Amniotic stem cell (primary cell): Measurements from ENCODE around the gene NEURL3.

Experiments used
- DNase-seq: peaks from one replicate; lab custom pipeline; 2025; lab: John Stamatoyannopoulos, UW

The NEURL3 gene

GRCh38 chr2:96527286-96528005, 22.3 kb upstream of the NEURL3 start:
- DNase-seq: no peak

GRCh38 chr2:96526615-96527285, 21.6 kb upstream of the NEURL3 start:
- no peak for DNase-seq

- DNase-seq: no peak
These were observed 21.0 kb upstream of the NEURL3 start for GRCh38 chr2:96526101-96526591.

GRCh38 chr2:96525211-96525507, 20.0 kb upstream of the NEURL3 start:
- DNase-seq: no peak

- no peak for DNase-seq
These were observed 19.5 kb upstream of the NEURL3 start for GRCh38 chr2:96524482-96525210.

- no peak for DNase-seq
These were observed 18.7 kb upstream of the NEURL3 start for GRCh38 chr2:96523659-96524481.

- DNase-seq: no peak
These were observed 17.4 kb upstream of the NEURL3 start for GRCh38 chr2:96522304-96523203.

GRCh38 chr2:96521219-96521618, 16.1 kb upstream of the NEURL3 start:
- DNase-seq: no peak

GRCh38 chr2:96520697-96521096, 15.5 kb upstream of the NEURL3 start:
- DNase-seq: no peak

GRCh38 chr2:96520231-96520630, 15.1 kb upstream of the NEURL3 start:
- DNase-seq: no peak

GRCh38 chr2:96517079-96517478, 11.9 kb upstream of the NEURL3 start:
- no peak for DNase-seq

GRCh38 chr2:96514521-96514920, 9.4 kb upstream of the NEURL3 start:
- no peak for DNase-seq

GRCh38 chr2:96512341-96512740, 7.2 kb upstream of the NEURL3 start:
- no peak for DNase-seq

- DNase-seq: no peak
These were observed 6.7 kb upstream of the NEURL3 start for GRCh38 chr2:96511851-96512250.

- no peak for DNase-seq
These were observed 5.9 kb upstream of the NEURL3 start for GRCh38 chr2:96510931-96511595.

- no peak for DNase-seq
These were observed 4.7 kb upstream of the NEURL3 start for GRCh38 chr2:96509847-96510230.

GRCh38 chr2:96509114-96509846, 4.1 kb upstream of the NEURL3 start:
- DNase-seq: peak; percentile 77

- DNase-seq: no peak
These were observed 3.5 kb upstream of the NEURL3 start for GRCh38 chr2:96508521-96509113.

- no peak for DNase-seq
These were observed 2.9 kb upstream of the NEURL3 start for GRCh38 chr2:96507957-96508520.
